Breast epithelium (tissue), 4 donors: ENCODE data around the gene CAMTA1. TPM values are rescaled to one million over a fixed set of nuclear protein-coding genes. Genes with fewer than 3 reads are reported as not detected.

Experiments used
- DNase-seq, 2 donors: peaks; one replicate each; pipeline ENCODE4 v3.0.0-alpha.2; 2019; ENCODE audit warnings: low spot score in 2 of 2
- H3K27ac ChIP-seq, 2 donors: fragments of 200-600 bp; sonication (generic) in 1 of 2; one replicate each; pipeline ENCODE4 v1.5.1; 2016 to 2019; ENCODE audit warnings: mild to moderate bottlenecking in 1 of 2
- H3K27me3 ChIP-seq, 2 donors: fragments of 200-600 bp; sonication (generic) in 1 of 2; one replicate each; pipeline versions ENCODE4 v1.5.1 to v1.6.0; 2017 to 2019; ENCODE audit warnings: control low read depth in 1 of 2, mild to moderate bottlenecking in 1 of 2
- H3K36me3 ChIP-seq: fragments of 200-600 bp; one replicate; pipeline ENCODE4 v1.5.1; 2019
- H3K4me1 ChIP-seq, 2 donors: fragments of 200-600 bp; sonication (generic); one replicate each; pipeline ENCODE4 v1.5.1; 2016 to 2019; ENCODE audit warnings: control low read depth in 1 of 2
- H3K4me3 ChIP-seq, 3 donors: fragments of 200-600 bp; sonication (generic); 1 replicate in 2 of 3; 2 replicates in 1 of 3; pipeline ENCODE4 v1.5.1; 2016 to 2019; ENCODE audit warnings: mild to moderate bottlenecking in 3 of 3, moderate library complexity in 2 of 3
- H3K9me3 ChIP-seq, 2 donors: fragments of 200-600 bp; sonication (generic) in 1 of 2; one replicate each; pipeline ENCODE4 v1.5.1; 2016 to 2019; ENCODE audit warnings: control low read depth in 1 of 2
- CTCF ChIP-seq, 3 donors: fragments of 450-650 bp; IDR thresholded peaks; one replicate each; pipeline ENCODE4 v1.5.1; 2016 to 2017; ENCODE audit warnings: antibody characterized with exemption in 3 of 3, mild to moderate bottlenecking in 3 of 3, moderate library complexity in 3 of 3
- POLR2A ChIP-seq: fragments of 450-650 bp; IDR thresholded peaks from one replicate; pipeline ENCODE4 v1.6.1; 2016; ENCODE audit warnings: antibody characterized with exemption, mild to moderate bottlenecking, moderate library complexity
- POLR2AphosphoS5 ChIP-seq, 3 donors: sonication (generic); formaldehyde crosslinking; IDR thresholded peaks; one replicate each; pipeline ENCODE4 v1.6.1; 2017; ENCODE audit warnings: antibody characterized with exemption in 3 of 3
- intact Hi-C: fragments of 100-400 bp; cut with DNase I; formaldehyde crosslinking; loops from one replicate; pipeline ENCODE4 v1.15.1; 2023; ENCODE audit warnings: low total_unique reads
- total RNA-seq, 3 donors: library from RNA; depleted of rRNA; stranded (reverse); fragments of >200 nt; gene quantifications; one replicate each; pipeline ENCODE4 v1.1.0, GENCODE V29; 2016

Gene CAMTA1
- total RNA-seq, 3 donors from 2014 or later, result 53.4 to 84.0 (median 61.9) TPM

GRCh38 chr1:7045897-7046296, 260.6 kb downstream of the CAMTA1 start:
- TF ChIP-seq CTCF (IDR thresholded peaks at IDR 0.05) (no peak), POLR2AphosphoS5 (IDR thresholded peaks at IDR 0.05) (no peak), POLR2A (no peak)
- Histone ChIP-seq H3K36me3 (no peaks in the 10 kb centered on the region), H3K27me3 (peaks cover 0 to 4% of the 10 kb centered on the region in 2 donors), H3K9me3 (no peaks in the 10 kb centered on the region), H3K4me1 (no peaks in the 10 kb centered on the region), H3K27ac (no peak overlapping the region), H3K4me3 (no peak overlapping the region)
- no peak for DNase-seq
- intact Hi-C loops, result no loop called here

- Histone ChIP-seq H3K4me1 (no peaks in the 10 kb centered on the region), H3K27me3 (peaks cover 0 to 4% of the 10 kb centered on the region in 2 donors), H3K27ac (no peak overlapping the region), H3K36me3 (no peaks in the 10 kb centered on the region), H3K4me3 (no peak overlapping the region), H3K9me3 (no peaks in the 10 kb centered on the region)
- TF ChIP-seq POLR2AphosphoS5 (IDR thresholded peaks at IDR 0.05) (no peak), POLR2A (no peak), CTCF (IDR thresholded peaks at IDR 0.05) (no peak)
- intact Hi-C loops, result no loop called here
- DNase-seq, result no peak
These were observed 261.1 kb downstream of the CAMTA1 start for GRCh38 chr1:7046314-7046713.

GRCh38 chr1:7046891-7047290, 261.6 kb downstream of the CAMTA1 start:
- Histone ChIP-seq H3K27ac (no peak overlapping the region), H3K27me3 (peaks cover 0 to 4% of the 10 kb centered on the region in 2 donors), H3K4me1 (no peaks in the 10 kb centered on the region), H3K4me3 (no peak overlapping the region), H3K36me3 (no peaks in the 10 kb centered on the region), H3K9me3 (no peaks in the 10 kb centered on the region)
- DNase-seq, result no peak
- intact Hi-C loops, result no loop called here
- TF ChIP-seq POLR2AphosphoS5 (IDR thresholded peaks at IDR 0.05) (no peak), CTCF (IDR thresholded peaks at IDR 0.05) (no peak), POLR2A (no peak)

- H3K9me3 ChIP-seq, result no peaks in the 10 kb centered on the region
- H3K4me3 ChIP-seq, result no peak overlapping the region
- peaks cover 0 to 4% of the 10 kb centered on the region in 2 donors for H3K27me3 ChIP-seq
- TF ChIP-seq POLR2A, result no peak
- no peak for TF ChIP-seq CTCF (IDR thresholded peaks at IDR 0.05)
- TF ChIP-seq POLR2AphosphoS5 (IDR thresholded peaks at IDR 0.05), result no peak
- intact Hi-C loops, result no loop called here
- H3K36me3 ChIP-seq, result no peaks in the 10 kb centered on the region
- H3K27ac ChIP-seq, result no peak overlapping the region
- no peak for DNase-seq
- no peaks in the 10 kb centered on the region for H3K4me1 ChIP-seq
These were observed 262.6 kb downstream of the CAMTA1 start for GRCh38 chr1:7047866-7048265.

DNA sequence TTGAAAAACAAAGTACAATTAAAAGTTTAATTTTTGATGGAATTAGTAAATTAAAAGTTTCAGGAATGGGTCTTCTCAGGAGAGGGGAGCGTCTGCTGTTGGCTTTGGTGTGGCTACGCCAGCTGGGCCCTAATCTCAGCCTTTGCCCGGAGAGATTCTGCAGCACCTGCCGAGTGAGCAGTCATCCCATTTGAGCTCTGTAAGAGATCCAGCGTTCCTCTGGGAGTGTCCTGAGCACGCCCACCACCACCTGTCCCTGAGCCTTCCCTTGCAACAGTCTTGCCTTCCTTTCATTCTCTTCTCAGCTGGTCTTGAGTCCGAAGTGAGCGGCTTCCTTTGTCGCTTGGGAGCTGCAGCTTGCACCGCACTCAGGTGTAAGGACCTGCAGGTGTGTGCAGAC, 263.1 kb downstream of the CAMTA1 start:
- no peak overlapping the region for H3K4me3 ChIP-seq
- no peak overlapping the region for H3K27ac ChIP-seq
- no peaks in the 10 kb centered on the region for H3K9me3 ChIP-seq
- no peak for DNase-seq
- H3K27me3 ChIP-seq, result peaks cover 0 to 4% of the 10 kb centered on the region in 2 donors
- intact Hi-C loops, result no loop called here
- no peaks in the 10 kb centered on the region for H3K4me1 ChIP-seq
- TF ChIP-seq POLR2A (no peak), CTCF (IDR thresholded peaks at IDR 0.05) (no peak), POLR2AphosphoS5 (IDR thresholded peaks at IDR 0.05) (no peak)
- no peaks in the 10 kb centered on the region for H3K36me3 ChIP-seq
